Nephron progenitor cell (in vitro differentiated cells): ENCODE measurements around the gene DGKE.

Source experiments
- DNase-seq: peaks from one replicate; pipeline ENCODE4 v3.0.0; 2021
- H3K27ac Mint-ChIP-seq: 2 replicates; pipeline ENCODE4 v1.8.0; 2021; ENCODE audit warnings: mild to moderate bottlenecking, moderate library complexity, mixed read lengths
- H3K27me3 Mint-ChIP-seq: 2 replicates; pipeline ENCODE4 v1.8.0; 2021; ENCODE audit warnings: mild to moderate bottlenecking, low read depth, mixed read lengths; ENCODE audit not compliant: poor library complexity
- H3K36me3 Mint-ChIP-seq: 2 replicates; pipeline ENCODE4 v1.8.0; 2021; ENCODE audit warnings: low read depth, mixed read lengths
- H3K4me1 Mint-ChIP-seq: 2 replicates; pipeline ENCODE4 v1.8.0; 2021; ENCODE audit warnings: mixed read lengths
- H3K4me3 Mint-ChIP-seq: 2 replicates; pipeline ENCODE4 v1.8.0; 2021; ENCODE audit warnings: mild to moderate bottlenecking, moderate library complexity, mixed read lengths
- H3K9me3 Mint-ChIP-seq: 2 replicates; pipeline ENCODE4 v1.8.0; 2021; ENCODE audit warnings: mild to moderate bottlenecking, moderate library complexity, mixed read lengths
- CTCF ChIP-seq: fragments of 200-600 bp; sonication (generic); IDR thresholded peaks from 2 replicates; pipeline ENCODE4 v1.5.0; 2021; ENCODE audit warnings: antibody characterized with exemption

DGKE gene

GRCh38 chr17:56868716-56869115, 34.8 kb downstream of the DGKE start:
- no peaks in the 10 kb centered on the region for H3K36me3 Mint-ChIP-seq
- no peak overlapping the region for H3K4me3 Mint-ChIP-seq
- H3K9me3 Mint-ChIP-seq = peaks cover 4% of the 10 kb centered on the region
- TF ChIP-seq CTCF = no peak
- no peak for DNase-seq
- H3K27ac Mint-ChIP-seq = no peak overlapping the region
- H3K27me3 Mint-ChIP-seq = no peaks in the 10 kb centered on the region
- H3K4me1 Mint-ChIP-seq = peaks cover 13% of the 10 kb centered on the region

- H3K4me1 Mint-ChIP-seq = peaks cover 5% of the 10 kb centered on the region
- peaks cover 4% of the 10 kb centered on the region for H3K27me3 Mint-ChIP-seq
- no peak for TF ChIP-seq CTCF
- H3K9me3 Mint-ChIP-seq = peaks cover 4% of the 10 kb centered on the region
- H3K4me3 Mint-ChIP-seq = no peak overlapping the region
- no peaks in the 10 kb centered on the region for H3K36me3 Mint-ChIP-seq
- no peak for DNase-seq
- no peak overlapping the region for H3K27ac Mint-ChIP-seq
Measured at GRCh38 chr17:56870081-56870651, 36.2 kb downstream of the DGKE start.

- Mint-ChIP-seq H3K27me3 (peaks cover 14% of the 10 kb centered on the region), H3K9me3 (peaks cover 7% of the 10 kb centered on the region), H3K4me1 (no peaks in the 10 kb centered on the region), H3K4me3 (no peak overlapping the region), H3K36me3 (no peaks in the 10 kb centered on the region), H3K27ac (no peak overlapping the region)
- TF ChIP-seq CTCF = no peak
- no peak for DNase-seq
Measured at GRCh38 chr17:56876766-56877179, 42.8 kb downstream of the DGKE start.

GRCh38 chr17:56879280-56879679, 45.3 kb downstream of the DGKE start:
- Mint-ChIP-seq H3K36me3 (no peaks in the 10 kb centered on the region), H3K27me3 (peaks cover 14% of the 10 kb centered on the region), H3K9me3 (peaks cover 7% of the 10 kb centered on the region), H3K4me3 (no peak overlapping the region), H3K27ac (no peak overlapping the region), H3K4me1 (no peaks in the 10 kb centered on the region)
- DNase-seq = no peak
- TF ChIP-seq CTCF = no peak

- Mint-ChIP-seq H3K27ac (peak overlapping the region; percentile 71), H3K9me3 (peaks cover 7% of the 10 kb centered on the region), H3K4me1 (no peaks in the 10 kb centered on the region), H3K4me3 (no peak overlapping the region), H3K27me3 (peaks cover 10% of the 10 kb centered on the region), H3K36me3 (no peaks in the 10 kb centered on the region)
- no peak for TF ChIP-seq CTCF
- DNase-seq = no peak
Measured at GRCh38 chr17:56880133-56880532, 46.2 kb downstream of the DGKE start.

- Mint-ChIP-seq H3K27me3 (peaks cover 10% of the 10 kb centered on the region), H3K4me3 (no peak overlapping the region), H3K27ac (peak overlapping the region; percentile 71), H3K36me3 (no peaks in the 10 kb centered on the region), H3K9me3 (peaks cover 7% of the 10 kb centered on the region), H3K4me1 (no peaks in the 10 kb centered on the region)
- no peak for DNase-seq
- TF ChIP-seq CTCF = no peak
Measured at GRCh38 chr17:56880571-56880970, 46.6 kb downstream of the DGKE start.
